ENCODE measurements around the gene VSTM2B. TPM values are rescaled to one million over a fixed set of nuclear protein-coding genes. Genes with fewer than 3 reads are reported as not detected.

VSTM2B gene
- polyA plus RNA-seq, 3 donors: 0.68 to 1.1 TPM; not detected in 1

DNA sequence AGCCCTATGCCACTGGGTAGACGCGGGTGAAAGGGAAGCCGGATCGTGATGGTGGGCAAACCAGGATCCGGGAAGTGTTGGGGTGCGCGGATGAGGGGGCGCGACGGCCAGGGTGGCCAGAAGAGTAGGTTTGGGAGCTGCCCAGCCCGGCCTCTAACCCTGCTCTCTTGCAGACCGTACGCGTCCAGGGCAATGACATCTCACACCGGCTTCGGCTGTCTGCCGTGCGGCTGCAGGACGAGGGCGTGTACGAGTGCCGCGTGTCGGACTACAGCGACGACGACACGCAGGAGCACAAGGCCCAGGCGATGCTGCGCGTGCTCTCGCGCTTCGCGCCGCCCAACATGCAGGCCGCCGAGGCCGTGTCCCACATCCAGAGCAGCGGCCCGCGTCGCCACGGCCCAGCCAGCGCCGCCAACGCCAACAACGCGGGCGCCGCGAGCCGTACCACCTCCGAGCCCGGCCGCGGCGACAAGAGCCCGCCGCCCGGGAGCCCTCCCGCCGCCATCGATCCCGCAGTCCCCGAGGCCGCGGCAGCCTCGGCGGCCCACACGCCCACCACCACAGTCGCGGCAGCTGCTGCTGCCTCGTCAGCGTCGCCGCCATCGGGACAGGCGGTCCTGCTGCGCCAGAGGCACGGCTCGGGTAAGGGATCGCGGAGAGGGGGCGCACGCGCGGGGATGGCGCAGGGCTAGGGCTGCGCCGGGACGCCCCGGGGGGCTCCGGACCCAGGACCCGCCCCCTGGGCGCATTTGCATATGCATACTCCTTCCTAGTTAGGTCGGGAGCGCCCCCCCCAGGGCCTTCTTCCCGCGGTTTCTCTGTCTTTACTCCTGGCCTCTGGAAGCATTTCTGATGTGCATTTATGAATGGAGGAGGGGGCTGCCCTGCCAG, 4.1 kb downstream of the VSTM2B start:
- no peak for DNase-seq

DNA sequence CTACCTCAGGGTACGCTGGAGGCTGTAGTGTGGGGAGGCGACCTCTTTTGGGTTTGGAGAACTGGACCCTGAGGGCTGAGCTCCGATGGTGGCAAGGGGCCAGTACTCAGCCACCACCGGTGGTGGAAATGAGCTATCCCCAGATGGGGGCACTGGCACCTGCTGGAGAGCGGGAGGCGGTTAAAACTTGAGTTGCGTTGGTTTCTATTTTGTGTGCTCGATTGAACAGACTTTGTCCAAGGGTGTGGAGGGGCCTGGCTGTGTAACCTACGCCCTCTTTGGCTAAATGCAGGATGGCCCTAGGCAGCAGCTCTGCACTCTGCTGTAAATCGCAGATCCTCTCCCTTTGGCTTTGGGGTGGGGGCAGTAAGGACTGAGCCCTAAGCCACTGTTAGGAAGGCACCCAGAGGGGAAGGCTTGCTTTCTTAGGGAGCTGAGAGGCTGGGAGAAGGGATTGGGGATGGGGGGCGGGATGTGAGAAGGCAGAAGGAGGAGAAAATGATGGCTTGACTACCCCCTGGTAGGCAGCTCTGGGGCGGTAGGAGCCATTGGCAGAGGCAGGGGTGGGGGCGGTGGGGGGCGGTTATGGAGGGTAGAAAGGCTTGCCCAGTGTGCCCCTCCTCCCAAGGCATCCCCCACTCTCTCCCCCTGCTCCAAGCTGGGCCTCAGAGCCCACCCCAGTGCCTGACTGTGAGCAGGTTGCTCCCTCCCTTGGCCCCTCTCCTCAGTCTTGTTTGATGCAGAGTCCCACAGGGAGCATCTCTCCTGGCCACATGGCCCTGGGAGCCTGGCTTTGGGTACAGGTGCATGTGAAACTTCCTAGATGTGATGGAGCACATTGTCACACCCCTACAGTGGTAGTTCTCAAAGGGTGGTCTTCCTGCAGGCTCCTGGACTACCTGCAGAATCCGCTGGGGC, 5.0 kb downstream of the VSTM2B start:
- no peak for DNase-seq

GRCh38 chr19:29531458-29532025, 5.7 kb downstream of the VSTM2B start:
- no peak for DNase-seq

DNA sequence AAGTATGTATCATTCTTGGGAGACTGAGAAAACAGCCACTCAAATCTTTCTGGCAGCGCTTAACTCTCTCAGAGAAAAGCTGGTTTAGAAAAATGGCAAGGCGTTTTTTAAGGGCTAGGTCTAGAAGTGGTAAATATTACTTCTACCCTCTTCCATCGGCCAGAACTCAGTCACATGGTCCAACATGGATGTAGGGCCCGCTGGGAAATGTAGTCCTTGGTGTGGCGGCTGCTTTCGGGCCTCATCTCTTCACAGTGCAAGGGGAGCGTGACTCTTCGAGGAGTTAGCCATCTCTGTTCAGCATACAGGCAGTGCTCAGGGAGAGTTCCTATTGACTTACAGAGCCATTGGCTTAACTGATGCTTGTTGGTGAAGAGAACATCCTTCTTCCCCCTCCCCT, 6.3 kb downstream of the VSTM2B start:
- no peak for DNase-seq

DNA sequence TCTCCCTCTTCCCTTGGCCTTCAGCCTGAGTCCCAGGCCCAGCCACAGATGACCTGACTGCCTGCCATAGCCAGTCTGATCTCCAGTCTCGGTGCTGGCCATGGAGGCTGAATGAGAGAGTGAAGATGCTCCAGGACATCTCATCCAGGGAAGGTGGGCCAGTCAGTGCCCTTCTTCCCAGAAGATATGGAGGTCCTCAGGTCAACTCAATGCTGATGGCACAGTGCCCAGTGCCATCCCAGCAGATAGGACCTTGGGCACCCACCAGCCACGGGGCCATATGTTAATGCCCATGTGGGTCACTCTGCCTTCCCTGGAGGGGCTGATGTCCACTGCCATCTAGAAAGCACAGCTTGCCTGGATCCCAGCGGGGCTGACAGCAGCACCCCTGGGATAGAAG, 7.2 kb downstream of the VSTM2B start:
- no peak for DNase-seq

GRCh38 chr19:29533578-29534544, 8.1 kb downstream of the VSTM2B start:
- DNase-seq: no peak

- DNase-seq: no peak
These were observed 9.5 kb downstream of the VSTM2B start for GRCh38 chr19:29535214-29535831.

GRCh38 chr19:29535984-29536508, 10.3 kb downstream of the VSTM2B start:
- DNase-seq: no peak

- DNase-seq: no peak
These were observed 11.4 kb downstream of the VSTM2B start for GRCh38 chr19:29537181-29537580.

GRCh38 chr19:29537601-29538000, 11.8 kb downstream of the VSTM2B start:
- DNase-seq: no peak

- DNase-seq: no peak
These were observed 12.4 kb downstream of the VSTM2B start for GRCh38 chr19:29538146-29538545.

DNA sequence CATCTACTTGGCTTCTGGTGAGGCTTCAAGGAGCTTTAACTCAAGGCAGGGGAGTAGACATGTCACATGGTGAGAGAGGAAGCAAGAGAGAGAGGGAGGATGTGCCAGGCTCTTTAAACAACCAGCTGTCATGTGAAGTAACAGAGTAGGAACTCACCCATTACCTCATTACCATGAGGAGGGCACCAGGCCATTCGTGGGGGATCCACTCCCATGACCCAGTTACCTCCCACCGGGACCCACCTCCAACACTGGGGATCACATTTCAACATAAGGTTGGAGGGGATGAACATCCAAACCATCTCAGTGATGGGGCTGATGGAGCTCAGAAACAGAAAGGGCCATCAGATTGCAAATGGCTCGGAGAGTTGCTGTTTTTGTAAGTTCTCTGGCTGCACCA, 12.9 kb downstream of the VSTM2B start:
- DNase-seq: no peak

- no peak for DNase-seq
These were observed 13.3 kb downstream of the VSTM2B start for GRCh38 chr19:29539131-29539530.

GRCh38 chr19:29539670-29540069, 13.9 kb downstream of the VSTM2B start:
- DNase-seq: no peak

- no peak for DNase-seq
These were observed 14.3 kb downstream of the VSTM2B start for GRCh38 chr19:29540114-29540513.

DNA sequence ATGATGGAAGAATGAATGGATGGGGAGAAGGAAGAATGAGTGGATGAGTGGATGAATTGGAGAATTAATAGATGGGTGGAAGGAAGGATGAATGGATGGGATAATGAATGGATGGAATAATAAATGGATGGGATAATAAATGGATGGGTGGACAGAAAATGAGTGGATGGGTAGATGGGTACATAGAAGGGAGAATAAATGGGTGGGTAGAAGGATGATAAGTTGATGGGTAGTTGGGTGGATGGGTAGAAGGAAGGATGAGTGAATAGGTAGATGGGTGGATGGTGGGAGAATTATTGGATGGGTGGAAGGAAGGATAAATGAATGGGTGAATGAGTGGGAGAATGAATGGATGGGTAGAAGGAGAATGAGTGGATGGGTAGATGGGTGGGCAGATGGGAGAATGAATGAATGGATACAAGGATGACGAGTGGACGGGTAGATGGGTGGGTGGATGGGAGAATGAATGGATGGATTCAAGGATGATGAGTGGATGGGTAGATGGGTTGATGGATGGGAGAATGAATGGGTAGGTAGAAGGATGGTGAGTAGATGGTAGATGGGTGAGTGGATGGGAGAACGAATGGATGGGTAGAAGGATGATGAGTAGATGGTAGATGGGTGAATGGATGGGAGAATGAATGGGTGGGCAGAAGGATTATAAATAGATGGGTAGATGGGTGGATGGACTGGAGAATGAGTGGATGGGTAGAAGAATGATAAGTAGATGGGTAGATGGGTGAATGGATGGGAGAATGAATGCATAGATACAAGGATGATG, 15.9 kb downstream of the VSTM2B start:
- no peak for DNase-seq

DNA sequence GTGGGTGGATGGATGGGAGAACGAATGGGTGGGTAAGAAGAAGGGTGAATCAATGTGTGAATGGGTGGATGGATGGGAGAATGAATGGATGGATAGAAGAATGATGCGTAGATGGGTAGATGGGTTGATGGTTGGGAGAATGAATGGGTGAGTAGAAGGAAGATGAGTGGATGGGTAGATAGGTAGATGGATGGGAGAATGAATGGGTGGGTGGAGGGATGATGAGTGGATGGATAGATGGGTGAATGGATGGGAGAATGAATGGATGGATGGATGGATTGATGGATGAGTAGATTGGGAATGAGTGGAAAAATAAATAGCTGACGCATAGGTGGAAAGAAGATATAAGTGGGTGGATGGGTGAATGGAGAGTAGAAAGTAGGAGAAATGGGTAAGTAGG, 16.5 kb downstream of the VSTM2B start:
- DNase-seq: no peak

- no peak for DNase-seq
These were observed 17.0 kb downstream of the VSTM2B start for GRCh38 chr19:29542776-29543175.

GRCh38 chr19:29543381-29543780, 17.6 kb downstream of the VSTM2B start:
- DNase-seq: no peak

Data from renal pelvis (tissue), 4 donors.